Measurements from ENCODE around the gene GASK1A. TPM values are rescaled to one million over a fixed set of nuclear protein-coding genes. Genes with fewer than 3 reads are reported as not detected.

Gene GASK1A
- total RNA-seq, 6 experiments from 2014 or later, result 5.5 to 17.5 (median 10.5) TPM

DNA sequence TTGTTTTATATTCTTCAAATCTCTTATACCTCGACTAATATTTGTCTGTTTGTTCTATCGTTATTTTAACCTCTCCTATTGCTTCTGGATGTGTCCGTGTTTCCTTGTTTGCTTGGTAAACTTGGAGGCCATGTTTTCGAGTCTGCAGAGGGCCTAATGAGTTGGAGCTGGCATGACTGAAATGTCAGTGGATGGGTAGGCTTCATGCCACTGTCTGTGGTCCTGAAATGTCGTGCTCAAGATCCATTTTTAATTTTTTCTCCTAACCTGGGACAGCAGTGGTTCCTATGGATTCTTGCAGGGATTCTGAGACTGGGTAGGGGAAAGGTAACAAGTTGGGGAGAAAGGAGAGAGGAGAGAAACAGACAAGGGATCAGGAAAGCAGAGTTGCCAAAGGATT, 18.8 kb upstream of the GASK1A start:
- DNase-seq (no peak), ATAC-seq (no peak)
- no peaks in the 10 kb centered on the region for H3K36me3 ChIP-seq
- no peak overlapping the region for H3K27ac ChIP-seq
- intact Hi-C loops (cut with DNase I), result loop anchor here (5.0 to 10.0 kb wide), 2 partner anchors 125 to 127 kb away; no protein-coding TSS in a partner anchor
- TF ChIP-seq POLR2A (IDR thresholded peaks at IDR 0.05) (no peak), CTCF (IDR thresholded peaks at IDR 0.05) (no peak)
- no peaks in the 10 kb centered on the region for H3K4me1 ChIP-seq
- WGBS (ENCODE audit: insufficient coverage, low coverage, low lambda C conversion rate, missing lambda C conversion rate), result 30% methylated on average over 5 of the region's 5 CpGs
- H3K4me3 ChIP-seq, result no peak overlapping the region
- H3K9me3 ChIP-seq, result no peaks in the 10 kb centered on the region
- H3K27me3 ChIP-seq, result no peaks in the 10 kb centered on the region

DNA sequence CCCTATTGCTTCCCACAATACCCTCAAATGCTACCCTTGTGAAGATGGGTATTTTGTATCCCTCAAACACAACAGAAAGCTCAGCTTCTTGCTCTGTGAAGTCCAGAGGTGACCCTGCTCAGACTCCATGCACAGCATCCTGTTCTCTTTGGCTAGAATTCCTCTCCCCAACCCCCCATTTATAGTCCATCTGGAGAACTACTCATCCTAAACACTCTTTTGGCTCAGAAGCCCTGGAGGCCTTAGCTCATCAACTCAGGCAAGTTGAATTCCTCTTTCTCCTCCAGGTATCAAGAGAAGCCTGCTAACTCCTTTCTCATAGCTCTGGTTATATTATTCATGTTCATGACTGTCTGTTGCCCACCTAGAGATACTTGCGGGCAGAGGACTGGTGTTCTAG, 18.3 kb upstream of the GASK1A start:
- no peak for DNase-seq
- 78% methylated on average over 1 of the region's 1 CpG for WGBS (ENCODE audit: insufficient coverage, low coverage, low lambda C conversion rate, missing lambda C conversion rate)
- Histone ChIP-seq H3K4me3 (no peak overlapping the region), H3K9me3 (no peaks in the 10 kb centered on the region), H3K27me3 (no peaks in the 10 kb centered on the region), H3K27ac (no peak overlapping the region), H3K4me1 (no peaks in the 10 kb centered on the region), H3K36me3 (no peaks in the 10 kb centered on the region)
- no peak for TF ChIP-seq CTCF (IDR thresholded peaks at IDR 0.05)
- TF ChIP-seq POLR2A (IDR thresholded peaks at IDR 0.05), result no peak
- no peak for ATAC-seq
- intact Hi-C loops (cut with DNase I), result loop anchor here (5.0 to 10.0 kb wide), 2 partner anchors 124 to 127 kb away; no protein-coding TSS in a partner anchor

GRCh38 chr3:42961633-42962032, 17.5 kb upstream of the GASK1A start:
- 4% methylated on average over 4 of the region's 4 CpGs for WGBS (ENCODE audit: insufficient coverage, low coverage, low lambda C conversion rate, missing lambda C conversion rate)
- Histone ChIP-seq H3K36me3 (no peaks in the 10 kb centered on the region), H3K4me1 (no peaks in the 10 kb centered on the region), H3K27me3 (no peaks in the 10 kb centered on the region), H3K27ac (no peak overlapping the region), H3K9me3 (no peaks in the 10 kb centered on the region), H3K4me3 (no peak overlapping the region)
- ATAC-seq, result peak; percentile 91 to 96 (median 92)
- intact Hi-C loops (cut with DNase I), result loop anchor here (5.0 to 10.0 kb wide), 2 partner anchors 123 to 126 kb away; no protein-coding TSS in a partner anchor
- TF ChIP-seq CTCF (IDR thresholded peaks at IDR 0.05) (peak; percentile 69 to 82 (median 78)), POLR2A (IDR thresholded peaks at IDR 0.05) (no peak)
- no peak for DNase-seq

GRCh38 chr3:42963269-42963668, 15.8 kb upstream of the GASK1A start:
- intact Hi-C loops (cut with DNase I), result loop anchor here (5.0 to 10.0 kb wide), 2 partner anchors 122 to 124 kb away; no protein-coding TSS in a partner anchor
- Histone ChIP-seq H3K36me3 (no peaks in the 10 kb centered on the region), H3K27me3 (no peaks in the 10 kb centered on the region), H3K4me1 (no peaks in the 10 kb centered on the region), H3K9me3 (no peaks in the 10 kb centered on the region), H3K4me3 (no peak overlapping the region), H3K27ac (no peak overlapping the region)
- DNase-seq (no peak), ATAC-seq (no peak)
- TF ChIP-seq POLR2A (IDR thresholded peaks at IDR 0.05) (no peak), CTCF (IDR thresholded peaks at IDR 0.05) (no peak)
- 56% methylated on average over 2 of the region's 2 CpGs for WGBS (ENCODE audit: insufficient coverage, low coverage, low lambda C conversion rate, missing lambda C conversion rate)
